Stimulated activated CD4-positive, alpha-beta T cell treated with anti-CD3 and anti-CD28 coated beads, Interleukin-1b, Interleukin-23, amount 100 ng/mL, for 24 hours (primary cell): Measurements from ENCODE around the gene AIF1L.
"Not testable (repeated sequence)": the region's sequence is repeated elsewhere in the genome, so short reads cannot be mapped to it uniquely, and the experiment has no call there.

Source experiments
- DNase-seq, 4 experiments: peaks; one replicate each; pipeline ENCODE4 v3.0.0-alpha.2; 2020; ENCODE audit warnings: low read depth in 4 of 4, low spot score in 1 of 4

Gene AIF1L

DNA sequence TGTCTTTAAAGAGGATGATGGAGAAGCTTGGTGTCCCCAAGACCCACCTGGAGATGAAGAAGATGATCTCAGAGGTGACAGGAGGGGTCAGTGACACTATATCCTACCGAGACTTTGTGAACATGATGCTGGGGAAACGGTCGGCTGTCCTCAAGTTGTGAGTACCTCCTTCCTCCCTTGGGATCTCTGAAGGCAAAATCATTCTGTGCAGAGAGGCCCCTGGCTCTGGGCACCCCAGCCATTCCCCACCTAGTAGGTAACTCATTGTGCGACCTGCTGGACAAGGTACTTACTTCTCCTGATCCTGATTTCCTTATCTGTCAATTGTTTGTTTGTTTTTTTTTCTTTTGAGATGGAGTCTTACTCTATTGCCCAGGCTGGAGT is 21.4 kb downstream of the AIF1L start:
- DNase-seq = no peak

DNA sequence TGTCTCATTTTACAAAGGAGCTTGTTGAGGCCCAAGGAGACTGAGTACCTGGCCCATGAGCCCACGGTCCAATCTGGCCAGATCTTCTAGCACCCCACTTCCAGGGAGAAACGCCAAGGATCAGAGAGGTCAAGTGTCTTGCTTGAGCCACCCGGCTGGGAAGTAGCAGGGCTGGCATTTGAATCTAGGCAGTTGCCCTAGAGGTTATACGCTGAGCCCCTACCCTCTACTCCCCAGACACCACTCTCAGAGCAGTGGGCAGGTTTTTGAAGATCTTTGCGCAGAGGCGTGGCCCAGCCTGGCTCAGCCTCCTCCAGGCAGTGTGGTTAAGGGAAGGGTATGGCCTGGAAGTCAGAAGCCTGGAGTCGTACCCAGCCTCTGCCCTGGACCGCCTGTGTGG is 23.3 kb downstream of the AIF1L start:
- no peak for DNase-seq

DNA sequence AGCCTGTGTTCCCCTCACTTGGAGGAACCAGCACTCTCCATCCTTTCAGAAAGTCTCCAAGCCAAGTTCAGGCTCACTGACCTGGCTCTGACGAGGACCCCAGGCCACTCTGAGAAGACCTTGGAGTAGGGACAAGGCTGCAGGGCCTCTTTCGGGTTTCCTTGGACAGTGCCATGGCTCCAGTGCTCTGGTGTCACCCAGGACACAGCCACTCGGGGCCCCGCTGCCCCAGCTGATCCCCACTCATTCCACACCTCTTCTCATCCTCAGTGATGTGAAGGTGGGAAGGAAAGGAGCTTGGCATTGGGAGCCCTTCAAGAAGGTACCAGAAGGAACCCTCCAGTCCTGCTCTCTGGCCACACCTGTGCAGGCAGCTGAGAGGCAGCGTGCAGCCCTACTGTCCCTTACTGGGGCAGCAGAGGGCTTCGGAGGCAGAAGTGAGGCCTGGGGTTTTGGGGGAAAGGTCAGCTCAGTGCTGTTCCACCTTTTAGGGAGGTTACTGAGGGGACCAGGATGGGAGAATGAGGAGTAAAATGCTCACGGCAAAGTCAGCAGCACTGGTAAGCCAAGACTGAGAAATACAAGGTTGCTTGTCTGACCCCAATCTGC is 24.4 kb downstream of the AIF1L start:
- DNase-seq = no peak

DNA sequence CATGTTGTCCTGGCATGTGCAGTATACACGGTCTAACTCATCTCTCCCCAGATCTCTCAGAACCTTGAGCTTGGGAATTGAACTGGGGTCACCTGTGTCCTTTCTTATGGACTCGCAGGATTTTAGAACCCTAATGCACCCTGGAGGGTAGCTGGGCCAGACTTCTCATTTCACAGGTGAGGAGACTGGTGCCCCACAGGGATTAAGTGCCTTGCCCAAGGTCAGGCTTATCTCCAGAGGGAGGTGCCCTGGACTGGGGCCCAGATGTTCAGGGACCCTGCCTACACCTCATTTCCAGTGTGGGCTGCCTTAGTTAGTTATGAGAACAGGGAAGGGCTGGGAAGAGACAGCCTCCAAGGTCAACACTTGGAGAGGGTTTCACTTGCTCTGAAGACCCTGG is 25.0 kb downstream of the AIF1L start:
- DNase-seq = no peak

DNA sequence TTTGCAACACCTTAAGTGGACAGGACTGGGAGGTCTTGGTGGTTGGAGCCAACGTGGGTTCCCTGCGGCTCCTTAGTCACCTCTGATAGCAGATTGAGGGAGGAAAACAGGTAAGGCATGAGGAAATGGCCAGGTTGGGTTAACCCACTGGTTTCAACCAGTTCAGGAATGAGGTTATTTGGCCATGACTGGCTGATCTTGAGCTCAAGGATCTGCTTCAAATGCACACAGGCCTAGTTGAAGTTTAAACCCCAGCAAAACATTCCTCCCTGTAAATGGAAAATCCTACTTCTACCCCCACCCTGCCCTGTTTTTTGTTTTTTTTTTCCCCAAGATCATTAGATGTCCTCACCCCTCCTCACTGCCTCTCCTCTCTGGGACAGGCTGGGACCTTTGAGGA is 25.8 kb downstream of the AIF1L start:
- DNase-seq = no peak

DNA sequence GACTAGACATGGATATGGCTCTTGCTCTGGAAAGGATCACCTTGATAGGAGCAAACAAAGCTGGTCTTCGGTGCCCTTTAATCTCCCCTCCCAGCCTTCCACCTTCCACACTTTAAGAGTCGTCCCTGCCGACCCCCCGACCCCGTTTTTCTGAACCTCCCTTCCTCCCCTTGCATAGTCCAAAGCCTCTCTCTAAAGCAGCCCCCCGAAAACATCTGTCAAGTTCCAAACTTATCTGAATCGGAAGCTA is 28.6 kb downstream of the AIF1L start:
- DNase-seq = peak in 1 of 4 experiments; percentile 4

DNA sequence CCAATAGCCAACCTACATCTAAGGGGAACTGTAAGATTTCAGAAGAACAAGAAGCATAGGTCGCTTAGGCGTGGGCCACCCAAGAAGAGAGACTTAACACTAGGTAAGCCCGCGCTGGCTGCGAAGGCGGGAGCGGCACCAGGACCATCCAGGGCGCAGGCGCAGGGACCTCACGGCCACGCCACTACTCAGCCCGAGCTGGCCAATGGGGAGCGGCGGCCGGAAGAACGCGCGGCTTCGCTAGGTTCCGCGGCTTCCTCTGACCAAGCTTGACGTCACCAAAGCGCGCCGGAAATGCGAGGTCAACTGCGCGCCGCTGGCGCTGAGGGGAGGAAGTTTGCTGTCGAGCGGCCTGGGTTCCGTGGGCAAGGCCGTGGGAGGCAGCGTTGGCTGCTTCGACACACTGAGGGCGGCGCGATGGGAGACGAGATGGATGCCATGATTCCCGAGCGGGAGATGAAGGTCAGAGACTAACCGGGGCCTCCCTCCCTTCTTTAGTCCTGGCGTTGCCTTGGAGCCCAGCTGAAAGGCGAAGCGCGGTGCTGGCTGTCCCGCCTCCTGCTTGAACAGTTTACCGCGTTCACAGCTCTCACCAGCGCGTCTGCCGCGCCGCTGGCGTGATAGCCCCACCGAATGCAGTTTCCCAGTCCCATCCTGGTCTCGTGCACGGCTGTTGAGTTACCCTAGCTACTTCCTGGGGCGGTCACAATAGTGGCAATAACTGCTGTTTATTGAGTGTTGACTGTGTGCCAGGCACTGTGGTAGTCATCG is 29.1 kb downstream of the AIF1L start, which contains the start of gene NUP214:
Gene NUP214, plus strand, starts transcription at position 299 of the 771 bp plus-strand sequence. Its CDS starts 119 bp downstream, at position 418.
- peak; percentile 99 to 100 (median 100) for DNase-seq

DNA sequence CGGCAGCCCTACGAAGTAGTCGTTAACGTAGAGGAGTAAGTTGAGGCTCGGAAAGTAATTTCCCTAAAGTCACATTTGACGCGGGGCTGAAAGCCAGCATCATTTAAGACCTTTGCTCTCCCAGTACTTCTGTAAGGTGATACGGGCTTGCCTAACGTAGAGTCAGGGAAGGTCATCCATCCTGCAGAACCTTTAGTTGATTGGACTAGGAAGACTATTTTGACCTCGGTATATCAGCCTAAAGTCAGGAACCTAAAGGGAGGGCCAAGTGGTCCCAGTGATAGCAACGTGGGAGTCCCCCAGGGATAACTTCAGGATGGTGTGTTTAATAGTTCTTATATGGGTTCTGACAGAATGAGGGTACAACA is 29.7 kb downstream of the AIF1L start:
- DNase-seq = no peak

DNA sequence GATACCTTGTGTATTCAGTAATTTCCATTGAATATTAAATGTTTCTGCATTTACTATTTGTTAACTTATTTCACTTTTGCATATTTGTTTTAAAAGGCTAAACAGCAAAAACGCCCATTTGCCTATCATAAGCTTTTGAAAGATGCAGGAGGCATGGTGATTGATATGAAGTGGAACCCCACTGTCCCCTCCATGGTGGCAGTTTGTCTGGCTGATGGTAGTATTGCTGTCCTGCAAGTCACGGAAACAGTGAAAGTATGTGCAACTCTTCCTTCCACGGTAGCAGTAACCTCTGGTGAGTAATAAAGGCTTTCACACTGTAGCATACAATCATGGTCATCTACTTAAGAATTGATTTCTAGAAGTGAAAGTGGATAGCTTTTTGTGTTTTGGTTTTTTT is 32.9 kb downstream of the AIF1L start:
- DNase-seq = no peak

DNA sequence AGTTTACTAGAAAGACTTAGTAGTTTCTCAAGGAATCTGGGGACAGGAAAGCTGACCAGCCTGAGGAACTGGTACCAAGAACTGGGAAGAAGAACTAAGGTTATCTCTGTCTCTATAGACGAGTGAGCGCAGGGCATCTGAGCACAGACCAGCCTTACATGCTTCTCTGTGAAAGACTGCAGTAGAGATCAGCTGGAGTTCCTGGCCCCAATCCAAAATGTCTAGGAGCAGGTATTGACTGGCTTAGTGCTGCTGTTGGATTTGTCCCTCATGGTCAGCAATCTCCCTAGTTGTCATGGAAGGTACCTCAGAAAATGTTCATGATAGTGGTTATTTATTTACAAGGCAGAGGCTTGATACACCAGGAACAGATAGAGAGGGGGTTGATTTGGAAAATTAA is 42.3 kb downstream of the AIF1L start:
- DNase-seq = no peak

DNA sequence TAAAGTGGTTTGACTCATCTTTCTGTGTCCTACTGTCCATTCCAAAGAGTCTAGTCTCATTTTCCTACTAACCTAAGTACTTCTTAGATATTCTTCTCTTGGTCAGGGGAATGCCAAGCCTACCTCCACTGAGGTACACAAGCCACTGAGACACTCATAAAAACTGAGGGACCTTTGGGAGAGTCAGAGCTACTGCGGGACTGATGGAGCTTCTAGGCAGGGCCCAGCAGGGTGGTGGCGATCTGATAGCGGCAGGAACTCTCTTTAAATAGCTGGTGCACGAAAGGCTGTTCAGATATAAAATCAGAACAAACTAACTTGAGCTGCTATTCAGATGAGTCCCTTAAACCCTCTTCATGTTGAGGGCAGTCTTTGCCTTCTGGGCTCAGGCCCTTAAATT is 43.8 kb downstream of the AIF1L start:
- no peak for DNase-seq

DNA sequence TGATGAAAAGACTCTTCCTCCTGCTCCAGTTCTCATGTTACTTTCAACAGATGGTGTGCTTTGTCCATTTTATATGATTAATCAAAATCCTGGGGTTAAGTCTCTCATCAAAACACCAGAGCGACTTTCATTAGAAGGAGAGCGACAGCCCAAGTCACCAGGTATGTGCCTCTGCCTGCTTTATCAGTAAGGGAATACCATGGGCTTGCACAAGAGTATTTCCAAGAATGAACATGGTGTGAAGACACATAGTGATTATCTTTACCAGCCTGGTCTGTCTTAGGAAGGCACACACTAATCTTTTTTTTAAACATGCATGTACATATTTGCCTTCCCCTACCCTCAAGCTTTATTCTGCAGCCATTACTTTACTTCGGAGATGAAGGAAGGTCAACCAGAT is 44.2 kb downstream of the AIF1L start:
- no peak for DNase-seq

DNA sequence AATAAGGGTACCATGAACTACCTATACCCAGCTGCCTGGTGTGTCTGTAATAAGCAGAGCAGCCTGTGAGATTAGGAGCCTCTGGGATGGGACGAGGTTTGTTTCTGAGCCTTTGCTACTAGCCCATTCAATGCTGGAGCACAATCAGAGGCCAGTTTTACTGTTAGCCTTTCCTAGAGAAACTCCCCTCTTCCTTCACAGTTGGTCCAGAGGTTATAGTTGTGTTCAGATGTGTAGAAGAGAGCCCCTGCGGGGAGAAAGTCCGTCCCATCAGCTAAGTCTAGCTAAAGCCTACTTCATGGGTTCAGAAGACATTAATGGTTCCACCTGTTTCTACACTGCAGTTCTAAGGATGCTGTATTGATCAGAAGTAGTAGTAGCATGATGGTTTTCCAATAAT is 45.8 kb downstream of the AIF1L start:
- no peak for DNase-seq

DNA sequence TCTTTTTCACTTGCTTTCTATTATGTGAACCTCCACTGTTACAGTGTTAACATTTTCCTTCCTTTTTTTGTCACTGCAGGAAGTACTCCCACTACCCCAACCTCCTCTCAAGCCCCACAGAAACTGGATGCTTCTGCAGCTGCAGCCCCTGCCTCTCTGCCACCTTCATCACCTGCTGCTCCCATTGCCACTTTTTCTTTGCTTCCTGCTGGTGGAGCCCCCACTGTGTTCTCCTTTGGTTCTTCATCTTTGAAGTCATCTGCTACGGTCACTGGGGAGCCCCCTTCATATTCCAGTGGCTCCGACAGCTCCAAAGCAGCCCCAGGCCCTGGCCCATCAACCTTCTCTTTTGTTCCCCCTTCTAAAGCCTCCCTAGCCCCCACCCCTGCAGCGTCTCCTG is 47.9 kb downstream of the AIF1L start:
- DNase-seq = no peak

DNA sequence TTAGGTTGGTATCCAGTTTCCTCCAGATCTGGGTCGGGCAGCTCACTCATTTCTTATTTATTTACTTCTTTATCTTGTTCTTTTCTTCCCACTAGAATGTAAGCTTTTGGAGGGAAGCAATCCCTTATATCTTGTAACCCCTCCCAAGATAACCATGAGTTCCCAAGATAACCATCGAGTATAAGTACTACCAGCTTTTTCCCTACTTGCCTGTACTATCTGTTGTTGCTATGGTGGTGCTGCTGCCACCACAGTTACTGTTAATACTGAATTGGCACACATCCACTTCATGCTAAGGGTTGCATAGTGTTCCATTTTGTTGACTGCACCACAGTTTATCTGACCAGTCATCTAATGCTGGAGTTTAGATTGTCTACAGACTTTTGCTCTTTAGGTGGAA is 48.9 kb downstream of the AIF1L start:
- no peak for DNase-seq

DNA sequence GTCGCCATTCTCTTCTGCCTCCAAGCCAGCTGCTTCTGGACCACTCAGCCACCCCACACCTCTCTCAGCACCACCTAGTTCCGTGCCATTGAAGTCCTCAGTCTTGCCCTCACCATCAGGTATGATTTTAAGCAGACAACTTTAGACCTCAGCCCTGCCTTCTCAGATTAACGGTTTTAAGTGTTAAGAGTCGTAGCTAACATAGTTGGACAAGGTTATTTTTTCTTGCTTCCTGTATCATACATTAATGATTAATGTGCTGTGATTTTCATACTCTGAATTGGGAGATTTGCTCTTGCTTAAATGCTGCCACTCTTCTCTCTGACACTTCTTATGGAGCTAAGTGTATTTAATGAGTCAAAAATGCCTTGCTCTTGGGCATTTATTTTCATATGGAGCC is 49.9 kb downstream of the AIF1L start:
- no peak for DNase-seq

DNA sequence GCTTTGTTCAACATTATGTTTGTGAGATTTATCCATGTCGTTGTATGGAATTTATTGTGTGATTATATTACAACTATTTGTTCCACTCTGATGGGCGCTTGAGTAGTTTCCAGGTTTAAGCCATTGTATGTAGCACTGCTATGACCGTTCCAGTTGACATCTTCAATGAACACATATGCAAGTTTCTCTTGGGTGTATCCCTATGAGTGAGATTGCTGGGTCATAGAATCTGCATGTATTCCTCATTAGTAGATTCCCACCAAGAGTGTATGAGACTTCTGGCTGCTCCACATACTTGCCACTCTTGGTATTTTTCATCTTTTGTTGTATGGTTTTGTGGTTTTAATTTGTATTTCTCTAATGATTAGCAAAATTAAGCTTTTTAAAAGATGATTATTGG is 51.9 kb downstream of the AIF1L start:
- no peak for DNase-seq

DNA sequence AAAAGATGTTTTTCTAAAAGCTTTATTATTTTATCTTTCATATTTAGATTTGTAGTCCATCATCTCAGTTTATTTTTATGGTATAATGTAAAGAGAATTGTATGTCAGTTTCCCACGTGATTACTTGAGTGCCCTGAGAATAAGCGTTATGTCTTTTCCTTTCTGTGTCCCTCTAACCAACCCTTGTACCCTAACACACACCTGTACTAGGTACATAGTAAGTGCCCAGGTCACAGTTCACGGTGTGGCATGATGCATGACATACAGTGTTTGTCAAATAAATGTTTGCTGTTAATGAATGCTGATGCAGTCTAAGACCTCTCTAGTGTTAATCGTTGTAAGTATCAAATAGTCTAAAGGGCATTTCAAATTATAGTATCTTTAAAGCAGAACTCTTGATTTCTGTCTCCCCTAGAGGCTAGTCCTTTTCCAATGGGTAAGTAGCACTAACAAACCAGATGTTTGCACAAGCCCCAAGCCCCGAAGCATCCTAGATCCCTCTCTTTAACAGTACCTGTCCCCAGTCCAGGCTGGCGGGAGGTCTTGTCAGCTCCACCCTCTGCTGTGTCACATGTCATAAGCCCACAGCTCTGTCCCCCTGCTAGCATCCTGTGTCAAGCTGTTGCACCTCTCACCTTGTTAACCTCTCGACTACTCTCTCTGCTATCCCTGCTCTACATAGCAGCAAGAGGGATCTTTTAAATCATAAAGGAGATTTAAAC is 52.8 kb downstream of the AIF1L start:
- DNase-seq = no peak

DNA sequence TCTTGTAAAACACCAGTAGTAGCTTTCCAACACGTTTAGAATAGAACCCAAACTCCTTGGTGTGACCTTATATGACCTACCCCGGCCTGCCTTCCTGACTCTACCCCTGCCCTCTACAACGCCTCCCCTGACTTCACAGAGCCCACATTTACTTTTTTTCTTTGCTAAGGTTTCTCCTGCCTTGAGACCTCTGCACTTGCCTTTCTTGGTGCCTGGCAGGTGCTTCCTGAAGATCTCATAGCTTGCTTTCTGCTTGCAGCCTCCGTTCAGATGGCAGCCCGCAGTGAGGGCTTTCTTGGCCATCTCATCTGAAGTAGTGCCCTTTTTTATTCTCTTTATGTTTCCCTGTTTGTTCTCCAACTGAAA is 53.3 kb downstream of the AIF1L start:
- DNase-seq = no peak

DNA sequence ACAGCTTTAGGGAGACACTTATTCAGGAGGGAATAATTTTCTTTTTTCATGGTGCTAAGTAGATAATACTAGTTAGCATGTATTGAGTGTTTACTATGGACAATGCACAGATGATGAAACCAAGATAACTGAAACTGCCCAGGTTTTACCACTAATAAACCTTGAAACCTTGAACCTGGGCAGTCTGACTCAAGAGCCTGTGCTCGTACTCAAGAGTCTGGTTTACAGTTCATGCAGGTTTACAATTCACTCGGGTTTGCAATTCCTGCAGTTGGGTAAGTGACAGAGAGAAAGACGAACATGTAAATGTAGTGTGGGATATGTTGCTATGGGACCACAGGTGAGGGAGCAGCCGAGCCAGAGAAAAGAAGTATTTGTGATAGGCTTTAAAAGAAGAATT is 57.3 kb downstream of the AIF1L start:
- DNase-seq = no peak

DNA sequence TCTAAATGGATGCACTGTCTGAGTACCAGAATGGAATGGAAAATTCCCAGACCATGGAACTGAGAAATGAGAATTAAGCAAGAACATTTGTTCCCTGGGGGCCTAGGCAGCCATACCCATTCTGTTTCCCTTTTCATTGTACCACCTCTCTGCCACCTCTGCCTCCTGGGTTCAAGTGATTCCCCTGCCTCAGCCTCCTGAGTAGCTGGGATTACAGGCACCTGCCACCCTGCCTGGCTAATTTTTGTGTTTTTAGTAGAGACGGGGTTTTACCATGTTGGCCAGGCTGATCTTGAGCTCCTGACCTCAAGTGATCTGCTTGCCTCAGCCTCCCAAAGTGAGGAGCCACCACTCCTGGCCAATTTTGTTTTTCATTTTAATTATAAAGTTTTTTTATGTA is 62.3 kb downstream of the AIF1L start:
- not testable (repeated sequence) for DNase-seq

DNA sequence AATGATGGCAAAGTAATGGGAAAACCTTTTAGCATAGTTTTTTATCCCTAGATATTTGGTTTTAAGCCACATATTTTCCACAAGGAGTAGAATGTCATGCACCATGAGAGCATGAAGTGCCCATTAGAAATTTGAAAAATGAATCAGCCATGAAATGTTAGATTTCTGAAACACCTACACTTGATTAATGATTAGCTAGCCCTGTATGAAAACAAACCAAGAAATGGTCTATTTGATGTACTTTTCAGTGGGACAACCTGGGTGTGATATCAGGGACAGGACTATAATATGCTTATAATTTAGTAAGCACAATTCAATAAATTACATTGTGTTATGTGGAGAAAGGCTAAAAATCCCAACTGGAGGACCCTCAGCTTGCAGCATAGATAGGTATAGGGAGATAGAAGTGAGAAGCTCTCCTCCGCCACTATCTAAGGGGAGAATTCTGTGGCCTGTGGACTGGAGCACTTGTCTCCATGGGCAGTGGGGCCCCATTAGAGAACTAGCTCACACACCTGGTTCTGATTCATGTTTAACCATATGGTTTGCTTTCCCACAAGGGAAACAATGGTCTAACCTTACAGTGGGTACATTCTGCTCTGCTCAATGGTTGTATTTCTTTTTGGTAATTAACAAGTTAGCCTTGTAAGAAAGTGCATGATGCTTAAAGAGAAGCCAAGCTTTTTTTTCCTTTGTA is 64.2 kb downstream of the AIF1L start:
- no peak for DNase-seq
